ENCODE data around the gene SUDS3.
"Not testable (repeated sequence)": the region's sequence is repeated elsewhere in the genome, so short reads cannot be mapped to it uniquely, and the experiment has no call there.

The SUDS3 gene, protein sequence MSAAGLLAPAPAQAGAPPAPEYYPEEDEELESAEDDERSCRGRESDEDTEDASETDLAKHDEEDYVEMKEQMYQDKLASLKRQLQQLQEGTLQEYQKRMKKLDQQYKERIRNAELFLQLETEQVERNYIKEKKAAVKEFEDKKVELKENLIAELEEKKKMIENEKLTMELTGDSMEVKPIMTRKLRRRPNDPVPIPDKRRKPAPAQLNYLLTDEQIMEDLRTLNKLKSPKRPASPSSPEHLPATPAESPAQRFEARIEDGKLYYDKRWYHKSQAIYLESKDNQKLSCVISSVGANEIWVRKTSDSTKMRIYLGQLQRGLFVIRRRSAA

DNA sequence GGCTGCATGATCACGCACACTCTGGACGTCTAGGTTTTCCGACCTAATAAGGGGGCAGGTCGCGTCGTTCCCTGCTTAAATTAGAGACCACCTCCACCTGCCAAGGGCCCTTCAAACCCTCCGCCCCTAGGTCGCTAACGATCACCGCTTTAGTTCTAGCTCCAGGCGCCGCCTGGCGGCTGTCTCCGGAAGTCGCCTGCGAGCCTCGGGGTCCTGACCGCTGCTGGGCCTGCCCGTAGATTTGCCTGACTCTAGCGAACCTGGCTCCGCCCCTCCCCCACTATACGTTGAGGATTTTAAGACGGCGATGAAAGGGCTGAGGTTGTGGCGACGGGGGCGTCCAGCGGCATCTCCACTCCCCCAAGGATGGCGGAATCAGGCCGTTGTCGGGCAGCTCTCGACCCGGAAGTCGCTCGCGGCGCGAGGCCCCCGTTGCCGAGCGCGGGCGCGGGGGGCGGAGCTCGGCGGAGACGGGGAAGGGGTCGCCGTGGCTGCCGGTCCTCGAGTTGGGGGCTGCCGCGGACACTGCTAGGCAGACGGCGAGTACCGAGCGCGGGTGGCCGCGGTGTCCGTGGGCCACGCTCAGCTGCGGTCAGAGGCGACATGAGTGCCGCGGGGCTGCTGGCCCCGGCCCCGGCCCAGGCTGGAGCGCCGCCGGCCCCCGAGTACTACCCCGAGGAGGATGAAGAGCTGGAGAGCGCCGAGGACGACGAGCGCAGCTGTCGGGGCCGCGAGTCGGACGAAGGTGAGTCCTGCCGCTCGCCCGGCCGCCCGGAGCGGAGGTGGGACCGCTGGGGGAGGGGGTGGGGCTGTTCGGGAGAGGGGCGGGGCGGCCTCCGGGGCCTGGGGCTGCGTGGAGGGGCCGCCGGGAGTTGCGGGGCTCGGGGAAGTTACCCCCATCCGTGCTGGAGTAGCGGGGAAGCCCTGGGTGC, at the start of gene SUDS3:
Gene SUDS3 (plus strand): TSS at position 467 of the 932 bp plus-strand sequence. CDS start 137 bp downstream, at position 604.
- peak; percentile 94 for DNase-seq

DNA sequence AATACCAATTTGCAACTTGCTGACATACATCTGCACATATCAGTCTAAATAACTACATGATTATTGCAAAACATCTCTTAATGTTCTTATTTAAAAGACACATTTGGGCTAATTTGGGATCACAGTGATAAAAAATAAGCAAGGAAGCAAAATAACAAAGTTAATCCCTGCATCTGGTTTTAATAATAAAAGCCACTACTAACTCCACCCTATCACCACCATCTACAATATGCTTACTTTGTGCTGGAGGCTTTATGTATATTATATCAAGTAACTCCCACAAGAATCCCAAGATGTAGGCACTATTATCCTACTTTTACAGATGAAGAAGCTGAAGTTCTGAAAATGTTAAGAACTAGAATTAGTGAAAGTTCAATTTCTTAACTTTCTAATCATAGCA, 49.4 kb upstream of the SUDS3 start:
- no peak for DNase-seq

DNA sequence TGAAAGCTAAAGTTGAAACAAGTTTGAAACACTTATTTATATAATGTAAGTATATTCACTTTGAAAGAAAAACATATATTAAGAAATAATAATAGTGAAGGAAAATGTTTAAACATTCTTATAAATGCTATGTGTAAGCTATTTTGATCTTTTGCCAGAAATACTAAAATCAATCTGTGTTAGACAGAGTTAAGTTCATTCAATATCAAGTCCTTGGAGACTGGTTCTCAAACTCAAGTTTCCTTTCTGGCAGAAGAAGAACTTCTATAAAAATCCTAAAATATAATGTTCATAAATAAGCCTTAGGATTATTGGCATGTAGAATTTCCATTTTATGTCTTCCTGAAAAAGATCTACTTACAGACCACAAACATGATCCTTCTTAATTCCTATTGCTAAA, 49.0 kb upstream of the SUDS3 start:
- no peak for DNase-seq

DNA sequence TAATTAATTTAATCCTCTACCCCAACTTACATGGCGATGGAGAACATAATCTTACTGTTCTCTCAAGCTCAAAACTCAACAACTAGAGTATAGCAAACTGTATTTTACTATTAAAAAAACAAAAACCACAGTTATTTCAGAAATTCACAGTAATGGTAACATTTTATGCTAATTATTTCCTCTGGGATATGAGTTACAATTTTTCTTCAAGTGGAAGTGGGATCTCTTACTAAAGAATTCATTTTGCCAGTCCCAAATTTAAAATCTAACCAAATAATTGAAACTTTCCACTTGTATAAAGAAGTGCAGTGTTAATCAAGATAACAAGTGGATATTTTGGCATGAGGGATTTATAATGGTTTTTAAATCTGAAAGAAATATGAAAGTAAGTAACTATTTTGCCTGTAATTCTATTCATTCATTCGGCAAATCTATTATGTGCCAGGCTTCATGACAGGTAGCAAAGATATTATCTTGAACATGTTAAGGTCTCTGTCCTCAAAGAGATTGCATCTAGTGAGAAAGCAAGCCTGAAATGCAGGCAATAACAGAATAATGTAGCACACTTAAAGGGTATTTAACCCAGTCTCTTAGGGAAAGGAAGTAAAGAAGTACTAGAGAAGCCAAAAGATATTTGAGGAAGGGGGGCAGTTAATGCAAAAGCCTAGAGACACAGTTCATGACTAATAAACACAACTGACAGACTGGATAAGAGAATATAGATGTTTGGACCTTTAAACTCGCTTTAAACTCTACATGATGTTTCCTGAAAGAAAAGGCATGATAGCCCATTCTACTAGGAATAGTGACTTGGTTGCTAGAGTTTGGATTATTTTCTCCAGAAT, 47.6 kb upstream of the SUDS3 start:
- DNase-seq: no peak

DNA sequence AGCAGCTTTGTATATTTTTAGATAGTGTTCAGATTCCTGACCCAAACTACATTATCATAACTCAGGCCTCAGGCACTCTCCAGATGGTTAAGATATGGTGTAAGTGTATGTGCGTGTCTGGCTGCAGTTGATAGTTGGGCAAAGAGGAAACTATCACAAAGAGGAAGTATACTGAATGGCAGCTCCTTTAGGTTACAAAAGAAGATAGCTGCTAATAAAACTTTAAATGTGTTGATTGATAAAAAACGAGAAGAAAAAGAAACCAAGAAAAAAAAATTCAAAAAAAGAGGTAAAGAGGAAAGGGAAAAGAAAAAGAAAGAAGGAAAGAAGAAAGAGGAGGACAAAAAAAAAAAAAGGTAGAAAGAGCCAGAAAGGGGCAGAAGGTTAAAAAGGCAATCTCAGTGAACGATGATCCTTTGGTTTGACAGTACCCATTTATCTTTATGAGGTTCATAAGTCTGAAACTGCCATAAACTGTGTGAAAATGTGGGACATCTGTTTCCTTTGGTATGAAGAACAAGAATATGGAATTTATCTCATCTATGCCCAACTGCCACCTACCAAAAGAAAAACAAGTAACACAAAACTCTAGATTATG, 45.8 kb upstream of the SUDS3 start:
- no peak for DNase-seq

DNA sequence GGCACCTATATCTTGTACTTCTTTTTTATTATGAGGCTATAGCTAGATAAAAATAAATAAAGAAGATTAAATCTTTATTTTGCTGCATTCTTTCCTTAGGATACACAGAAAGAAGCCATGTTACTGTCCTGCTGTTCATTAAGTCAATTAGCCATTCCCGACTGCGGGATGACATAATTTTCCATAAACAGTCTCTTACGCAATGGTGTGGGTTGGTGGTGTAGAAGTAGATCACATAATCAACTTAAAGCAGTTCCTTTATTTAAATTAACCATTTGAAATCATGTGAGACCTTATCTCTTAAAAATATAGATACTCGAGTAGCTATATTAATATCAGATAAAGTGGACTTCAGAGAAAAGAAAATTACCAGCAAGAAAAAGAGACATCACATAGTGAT, 43.8 kb upstream of the SUDS3 start:
- no peak for DNase-seq

DNA sequence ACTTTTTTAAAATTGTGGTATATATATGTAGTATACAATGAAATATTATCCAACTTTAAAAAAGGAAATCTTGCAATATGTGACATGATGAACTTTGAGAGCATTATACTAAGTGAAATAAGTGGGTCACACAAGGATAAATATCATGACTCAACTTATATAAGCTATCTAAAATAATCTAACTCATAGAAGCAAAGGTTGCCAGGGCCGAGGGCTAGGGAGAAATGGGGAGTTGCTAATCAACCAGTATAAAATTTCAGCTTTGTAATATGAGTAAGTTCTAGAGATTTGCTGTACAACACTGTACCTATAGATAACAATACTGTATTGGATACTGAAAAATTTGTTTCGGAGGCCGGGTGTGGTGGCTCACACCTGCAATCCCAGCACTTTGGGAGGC, 42.1 kb upstream of the SUDS3 start:
- DNase-seq: no peak

DNA sequence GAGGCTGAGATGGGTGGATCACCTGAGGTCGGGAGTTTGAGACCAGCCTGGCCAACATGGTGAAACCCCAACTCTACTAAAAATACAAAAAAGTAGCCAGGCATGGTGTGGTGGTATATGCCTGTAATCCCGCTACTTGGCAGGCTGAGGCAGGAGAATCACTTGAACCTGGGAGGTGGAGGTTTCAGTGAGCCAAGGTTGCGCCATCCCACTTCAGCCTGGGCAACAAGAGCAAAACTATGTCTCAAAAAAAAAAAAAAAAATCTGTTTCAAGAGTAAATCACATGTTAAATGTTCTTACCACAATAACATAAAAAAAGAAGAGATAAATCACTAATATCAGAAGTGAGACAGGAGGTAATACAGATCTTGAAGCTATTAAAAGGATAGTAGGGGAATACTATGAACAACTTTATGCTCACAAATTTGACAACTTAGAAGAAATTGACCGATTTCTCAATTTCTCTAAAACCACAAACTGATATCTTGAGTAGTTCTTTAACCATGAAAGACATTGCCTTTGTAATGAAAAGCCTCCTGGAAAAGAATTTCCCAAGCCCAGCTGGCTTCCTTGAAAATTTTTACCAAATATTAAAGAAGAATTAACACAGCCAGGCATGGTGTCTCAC, 41.3 kb upstream of the SUDS3 start:
- DNase-seq: no peak

DNA sequence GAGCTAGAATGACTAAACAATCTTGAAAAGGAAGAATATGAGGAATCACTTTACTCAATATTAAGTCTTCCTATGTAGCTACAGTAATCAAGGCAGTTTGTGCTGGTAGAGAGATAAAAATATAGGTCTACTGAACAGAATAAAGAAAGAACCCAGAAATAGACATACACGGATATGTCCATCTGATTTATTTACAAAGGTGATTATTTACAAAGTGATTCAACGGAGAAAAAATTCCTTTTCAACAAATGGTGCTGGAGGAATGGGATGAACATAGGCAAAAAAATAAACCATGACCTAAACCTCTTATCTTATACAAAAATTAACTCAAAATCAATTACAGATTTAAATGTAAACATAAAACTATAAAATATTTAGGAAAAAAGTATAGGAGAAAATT, 40.2 kb upstream of the SUDS3 start:
- no peak for DNase-seq

DNA sequence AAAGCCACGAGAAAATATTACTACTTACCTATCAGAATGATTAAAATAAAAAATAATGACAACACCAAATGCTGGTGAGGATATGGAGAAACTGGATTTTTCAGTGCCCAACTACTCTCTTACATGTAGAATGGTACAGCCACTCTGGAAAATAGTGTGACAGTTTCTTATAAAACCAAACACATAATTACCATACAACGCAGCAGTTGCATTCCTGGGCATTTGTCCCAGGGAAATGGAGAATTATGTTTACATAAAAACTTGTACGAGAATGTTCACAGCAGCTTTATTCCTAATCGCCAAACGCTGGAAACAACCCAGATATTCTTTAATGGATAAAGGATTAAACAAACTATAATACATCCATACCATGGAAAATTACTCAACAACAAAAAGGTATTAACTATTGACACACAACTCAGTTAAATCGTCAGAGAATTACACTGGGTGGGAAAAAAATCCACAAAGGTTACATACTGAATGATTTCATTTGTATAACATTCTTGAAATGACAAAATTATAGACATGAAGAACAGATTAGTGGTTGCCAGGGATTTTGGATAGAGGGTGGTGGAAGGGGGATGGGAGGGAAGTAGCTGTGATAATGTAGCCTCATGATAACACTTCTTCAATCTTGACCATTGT, 39.0 kb upstream of the SUDS3 start:
- DNase-seq: no peak

DNA sequence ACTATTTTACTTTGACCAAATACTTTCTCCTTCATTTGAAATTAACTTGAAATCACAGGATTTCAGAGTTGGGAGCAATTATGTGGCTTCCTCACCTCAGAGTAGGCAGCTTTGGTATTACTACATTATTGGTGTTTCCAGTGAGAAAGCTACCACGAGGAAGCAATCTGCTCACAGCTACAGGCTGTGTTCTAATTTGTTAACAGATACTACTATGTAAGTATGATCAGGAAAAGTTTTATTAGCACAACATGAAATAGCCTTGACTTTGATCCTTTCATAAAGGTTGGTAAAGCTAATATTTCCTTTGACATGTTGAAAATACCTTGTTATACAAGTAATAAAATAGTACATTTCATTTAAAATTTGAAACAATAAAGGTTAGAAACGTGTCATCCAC, 34.3 kb upstream of the SUDS3 start:
- DNase-seq: no peak

DNA sequence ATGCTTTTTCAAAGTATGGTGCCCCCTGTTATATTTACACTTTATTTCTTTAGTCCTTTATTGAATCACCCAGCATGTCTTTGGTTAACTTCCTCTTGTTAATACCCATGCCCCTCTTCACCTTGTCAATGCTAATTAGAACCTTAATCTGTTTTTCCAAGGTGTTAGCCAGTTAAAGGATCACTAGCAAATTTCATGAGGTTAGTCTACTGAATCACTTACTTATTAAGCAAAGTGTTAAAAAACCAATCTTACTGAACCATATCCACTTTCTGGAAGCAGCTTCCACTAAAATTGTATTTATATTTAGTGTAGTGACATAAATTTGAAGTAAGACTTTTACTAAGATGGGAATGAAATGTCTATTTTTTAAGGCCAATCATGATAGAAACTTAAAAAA, 31.5 kb upstream of the SUDS3 start:
- DNase-seq: no peak

DNA sequence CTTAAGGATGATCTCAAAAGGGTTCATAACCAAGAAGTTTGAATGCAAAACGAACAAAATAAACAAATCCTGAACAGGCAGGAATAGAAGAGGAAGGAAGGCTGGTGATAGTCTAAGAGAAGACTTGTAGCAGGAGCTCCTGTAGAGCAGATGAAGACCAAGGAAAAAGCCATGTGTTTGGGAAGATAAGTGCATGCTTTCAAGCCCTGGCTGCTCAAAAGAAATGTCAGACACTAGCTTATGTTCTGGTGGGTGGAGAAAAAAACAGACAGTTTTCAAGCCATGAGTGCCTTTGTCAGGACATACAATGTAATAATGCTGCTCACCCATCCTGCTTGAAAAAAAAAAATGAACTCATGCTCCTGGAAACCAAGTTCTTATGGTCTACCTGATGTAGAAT, 31.0 kb upstream of the SUDS3 start:
- DNase-seq: no peak

DNA sequence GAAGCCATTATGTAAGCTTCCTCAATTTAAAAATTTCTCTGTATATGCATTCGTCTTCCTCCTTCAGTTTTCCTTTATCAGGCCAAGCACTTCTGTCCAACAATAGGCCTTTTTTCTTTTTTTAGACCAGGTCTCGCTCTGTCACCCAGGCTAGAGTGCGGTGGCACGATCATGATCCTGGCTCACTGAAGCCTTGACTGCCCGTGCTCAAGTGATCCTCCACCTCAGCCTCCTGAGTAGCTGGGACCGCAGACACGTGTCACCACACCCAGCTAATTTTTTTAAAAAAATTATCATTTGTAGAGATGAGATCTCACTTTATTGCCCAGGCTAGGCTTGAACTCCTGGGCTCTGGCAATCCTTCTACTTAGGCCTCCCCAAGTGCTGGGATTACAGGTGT, 29.5 kb upstream of the SUDS3 start:
- no peak for DNase-seq

DNA sequence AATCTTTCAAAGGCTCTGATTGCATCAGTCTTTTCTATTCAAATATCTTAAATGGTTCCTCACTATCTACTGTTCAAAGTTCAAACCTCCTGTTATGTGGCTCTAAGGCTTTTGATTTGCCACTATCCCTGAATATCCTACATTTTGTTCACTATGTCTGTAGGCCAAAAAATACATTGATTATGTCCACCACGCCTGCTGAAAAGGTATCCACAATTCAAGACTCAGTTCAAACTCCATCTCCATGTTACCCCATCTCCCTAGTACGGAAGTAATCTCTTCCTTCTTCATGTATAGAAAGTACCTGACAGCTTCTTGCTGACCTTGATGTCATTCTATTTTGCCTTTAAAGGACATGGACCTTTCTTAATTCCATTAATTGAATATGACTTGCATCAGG, 28.4 kb upstream of the SUDS3 start:
- DNase-seq: no peak

DNA sequence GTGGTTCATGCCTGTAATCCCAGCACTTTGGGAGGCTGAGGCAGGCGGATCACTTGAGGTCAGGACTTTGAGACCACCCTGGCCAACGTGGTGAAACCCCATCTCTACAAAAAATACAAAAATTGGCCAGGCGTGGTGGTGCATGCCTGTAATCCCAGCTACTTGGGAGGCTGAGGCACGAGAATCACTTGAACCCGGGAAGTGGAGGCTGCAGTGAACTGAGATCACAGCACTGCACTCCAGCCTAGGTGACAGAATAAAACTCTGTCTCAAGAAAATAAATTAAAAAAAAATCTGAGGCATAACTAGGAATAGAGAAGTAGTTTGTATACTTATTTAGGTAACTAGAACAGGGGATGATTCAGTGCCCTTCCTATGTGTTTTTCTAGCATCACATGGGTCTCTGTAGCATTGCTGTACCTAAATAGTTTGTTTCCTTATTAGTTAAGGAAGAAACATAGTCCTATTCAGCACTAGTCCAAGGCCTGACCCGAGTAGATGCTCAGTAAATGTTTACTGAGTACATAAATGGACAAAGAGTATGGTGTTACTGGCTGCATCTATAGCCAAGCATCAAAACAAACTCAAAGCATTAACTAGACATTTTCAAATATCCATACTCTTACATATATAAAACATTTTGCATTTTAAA, 25.3 kb upstream of the SUDS3 start:
- DNase-seq: no peak

DNA sequence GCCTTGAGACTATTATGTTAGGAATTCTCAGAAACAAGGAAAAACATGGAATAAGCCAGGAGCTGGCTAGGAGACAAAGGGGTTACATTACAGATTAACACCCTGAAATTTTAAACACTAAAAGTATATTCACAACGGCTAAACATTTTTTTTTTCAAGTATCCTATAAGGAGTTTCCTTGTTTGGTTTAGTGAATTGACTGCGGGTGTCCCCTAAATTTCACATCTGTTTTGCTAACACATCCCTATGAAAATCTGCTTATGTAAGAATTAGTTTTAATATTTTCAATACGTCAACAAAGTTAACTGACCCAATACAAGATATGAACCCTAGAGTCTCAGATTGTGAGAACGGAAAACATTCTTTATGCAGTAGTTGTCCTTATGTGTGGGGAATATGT, 22.6 kb upstream of the SUDS3 start:
- no peak for DNase-seq

DNA sequence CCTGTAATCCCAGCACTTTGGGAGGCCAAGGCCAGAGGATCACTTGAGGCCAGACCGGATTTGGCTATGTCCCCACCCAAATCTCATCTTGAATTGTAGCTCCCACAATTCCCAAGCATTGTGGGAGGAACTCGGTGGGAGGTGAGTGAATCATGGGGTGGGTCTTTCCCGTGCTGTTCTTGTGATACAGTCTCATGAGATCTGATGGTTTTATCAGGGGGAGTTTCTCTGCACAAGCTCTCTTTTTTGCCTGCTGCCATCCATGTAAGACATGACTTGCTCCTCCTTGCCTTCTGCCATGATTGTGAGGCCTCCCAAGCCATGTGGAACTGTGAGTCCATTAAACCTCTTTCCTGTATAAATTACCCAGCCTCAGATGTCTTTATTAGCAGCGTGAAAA, 21.9 kb upstream of the SUDS3 start:
- not testable (repeated sequence) for DNase-seq

DNA sequence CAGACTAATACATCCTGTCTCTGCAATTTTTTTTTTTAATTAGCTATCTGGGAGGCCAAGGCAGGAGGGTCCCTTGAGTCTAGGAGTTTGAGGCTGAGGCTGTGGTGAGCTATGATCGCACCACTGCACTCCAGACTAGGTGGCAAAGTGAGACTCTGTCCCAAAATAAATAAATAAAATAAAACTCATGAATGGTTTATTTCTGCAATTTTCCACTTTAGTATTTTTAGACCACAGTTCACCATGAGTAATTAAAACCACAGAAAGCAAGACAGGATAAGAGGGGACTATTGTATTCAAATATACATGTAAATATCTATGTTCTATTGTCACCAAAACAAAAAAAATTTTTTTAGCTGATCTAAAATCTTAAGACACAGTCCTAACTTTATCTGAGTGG, 21.5 kb upstream of the SUDS3 start:
- no peak for DNase-seq

DNA sequence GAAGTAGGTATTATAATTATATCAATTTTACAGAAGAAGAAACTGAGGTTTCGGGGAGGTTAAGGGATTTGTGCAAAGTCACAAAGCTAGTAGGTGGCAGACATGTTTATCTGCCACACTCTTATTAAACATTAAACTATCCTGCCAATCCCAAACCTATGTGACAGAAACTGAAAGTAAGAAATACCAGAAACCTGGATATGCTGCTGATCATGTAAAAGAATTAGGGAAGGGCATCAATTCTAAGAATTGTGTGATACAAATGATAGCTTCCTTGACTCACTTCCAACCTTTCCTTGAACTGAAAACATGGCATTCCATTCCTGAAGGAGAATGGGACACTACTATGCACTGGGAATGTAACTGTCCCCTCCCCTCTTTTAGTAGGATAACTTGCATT, 20.5 kb upstream of the SUDS3 start:
- DNase-seq: no peak

DNA sequence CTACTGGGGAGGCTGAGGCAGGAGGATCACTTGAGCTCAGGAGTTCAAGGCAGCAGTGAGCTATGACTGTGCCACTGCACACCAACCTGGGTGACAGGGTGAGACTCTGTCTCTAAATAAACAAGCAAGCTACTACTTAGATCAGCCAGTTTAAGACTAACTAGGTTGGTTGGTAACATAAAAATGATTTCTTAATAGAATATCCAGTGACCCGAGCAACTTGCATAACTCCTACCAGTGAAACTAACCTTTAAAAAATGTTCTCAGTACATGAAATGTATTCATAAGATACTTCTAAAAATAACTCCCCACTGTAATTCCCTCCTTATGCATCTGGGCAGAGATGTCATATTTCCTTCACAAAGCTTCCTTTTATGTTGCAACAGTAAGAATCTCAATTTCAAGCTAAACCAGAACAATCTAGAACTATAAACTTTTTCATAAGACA, 19.5 kb upstream of the SUDS3 start:
- DNase-seq: no peak
